Endodermal cell (in vitro differentiated cells): ENCODE results near the gene XPO4. TPM values are rescaled to one million over a fixed set of nuclear protein-coding genes. Genes with fewer than 3 reads are reported as not detected.

Experiments
- DNase-seq: peaks from one replicate; pipeline ENCODE4 v3.0.0-alpha.2; 2017
- H3K27ac ChIP-seq: 2 replicates; pipeline ENCODE4 v1.5.1; 2013; ENCODE audit warnings: mild to moderate bottlenecking, low read depth, low read length, moderate library complexity
- H3K27me3 ChIP-seq: 2 replicates; pipeline ENCODE4 v1.6.1; 2013; ENCODE audit warnings: mild to moderate bottlenecking, low read length, moderate library complexity; ENCODE audit not compliant: insufficient read depth, control insufficient read depth, poor library complexity, severe bottlenecking
- H3K36me3 ChIP-seq: 2 replicates; pipeline ENCODE4 v1.7.0; 2013; ENCODE audit warnings: mild to moderate bottlenecking, low read length, moderate library complexity; ENCODE audit not compliant: control insufficient read depth, insufficient read depth
- H3K4me1 ChIP-seq: one replicate; pipeline ENCODE4 v1.7.0; 2013; ENCODE audit warnings: low read length; ENCODE audit not compliant: control insufficient read depth, insufficient read depth
- H3K4me3 ChIP-seq: 2 replicates; pipeline ENCODE4 v1.5.1; 2013; ENCODE audit warnings: mild to moderate bottlenecking, low read length, moderate library complexity
- H3K9ac ChIP-seq: 2 replicates; pipeline ENCODE4 v1.6.1; 2013; ENCODE audit warnings: mild to moderate bottlenecking, low read length, moderate library complexity; ENCODE audit not compliant: poor library complexity, severe bottlenecking; ENCODE audit errors: extremely low read depth
- H3K9me3 ChIP-seq: 2 replicates; pipeline ENCODE4 v1.6.1; 2013; ENCODE audit warnings: mild to moderate bottlenecking, low read length, moderate library complexity; ENCODE audit not compliant: control insufficient read depth
- H3K27ac Mint-ChIP-seq: 2 replicates; pipeline ENCODE4 v1.8.0; 2020; ENCODE audit warnings: mixed read lengths
- H3K27me3 Mint-ChIP-seq: 2 replicates; pipeline ENCODE4 v1.8.0; 2021; ENCODE audit warnings: mild to moderate bottlenecking, mixed read lengths; ENCODE audit not compliant: insufficient read depth
- H3K36me3 Mint-ChIP-seq: 2 replicates; pipeline ENCODE4 v1.8.0; 2020; ENCODE audit warnings: low read depth, mixed read lengths
- H3K4me1 Mint-ChIP-seq: 2 replicates; pipeline ENCODE4 v1.8.0; 2020; ENCODE audit warnings: mixed read lengths
- H3K4me3 Mint-ChIP-seq: 2 replicates; pipeline ENCODE4 v1.8.0; 2020; ENCODE audit warnings: mild to moderate bottlenecking, moderate library complexity, mixed read lengths
- H3K9me3 Mint-ChIP-seq: 2 replicates; pipeline ENCODE4 v1.8.0; 2020; ENCODE audit warnings: mild to moderate bottlenecking, mixed read lengths
- WGBS, 2 experiments: methylation state at CpG; one replicate each; pipeline versions ENCODE4 v1.1.5 to v1.1.7; 2013; ENCODE audit warnings: missing lambda C conversion rate in 2 of 2, mixed read lengths in 1 of 2; ENCODE audit not compliant: insufficient coverage in 1 of 2, insufficient read length in 1 of 2; 5-methylcytosine and 5-hydroxymethylcytosine counted together
- total RNA-seq, 2 donors: library from RNA; stranded (reverse); fragmentation: NEBNext Ultra II Directional in 1 of 2; extraction: Animal tissue kit (Norgen Biotek cat#: 25700) in 1 of 2; gene quantifications; 2 replicates in 1 of 2; 3 replicates in 1 of 2; pipeline ENCODE4 v1.2.1, GENCODE V29; 2021
- TF ChIP-seq, protein P1 (sequence below): fragments of 200-600 bp; sonication (generic); conservative IDR thresholded peaks from 2 replicates; pipeline ENCODE4 v1.5.0; 2021; ENCODE audit warnings: antibody characterized with exemption, mild to moderate bottlenecking

XPO4 gene
- total RNA-seq, 2 donors from 2014 or later: 28.8 to 32.0 TPM

DNA sequence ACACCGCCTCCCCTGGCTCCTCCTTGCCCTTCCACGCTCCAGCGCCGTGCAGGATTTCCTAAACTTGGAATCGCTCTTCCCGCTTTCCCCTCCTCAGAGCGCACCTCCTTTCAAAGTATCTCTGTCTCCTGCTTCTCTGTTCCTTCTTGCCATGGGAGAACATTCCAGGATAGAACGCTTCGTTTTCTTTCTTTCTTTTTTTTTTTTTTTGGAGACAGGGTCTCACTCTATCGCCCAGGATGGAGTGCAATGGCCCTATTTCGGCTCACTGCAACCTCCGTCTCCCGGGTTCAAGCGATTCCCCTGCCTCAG, 574 bp upstream of the XPO4 start:
- no peaks in the 10 kb centered on the region for H3K4me1 ChIP-seq
- H3K4me3 Mint-ChIP-seq: peak overlapping the region; percentile 94
- peak overlapping the region; percentile 88 for H3K4me3 ChIP-seq
- peaks cover 16% of the 10 kb centered on the region for H3K36me3 ChIP-seq
- H3K9me3 ChIP-seq: no peaks in the 10 kb centered on the region
- WGBS, 2 experiments: 34 to 36% methylated on average over 14 of the region's 14 CpGs
- H3K9me3 Mint-ChIP-seq: no peaks in the 10 kb centered on the region
- H3K27ac ChIP-seq: peak overlapping the region; percentile 87
- peak overlapping the region; percentile 94 for H3K27ac Mint-ChIP-seq
- H3K9ac ChIP-seq: peak overlapping the region; percentile 93
- H3K27me3 ChIP-seq: no peaks in the 10 kb centered on the region
- peaks cover 3% of the 10 kb centered on the region for H3K27me3 Mint-ChIP-seq
- TF ChIP-seq, protein P1, sequence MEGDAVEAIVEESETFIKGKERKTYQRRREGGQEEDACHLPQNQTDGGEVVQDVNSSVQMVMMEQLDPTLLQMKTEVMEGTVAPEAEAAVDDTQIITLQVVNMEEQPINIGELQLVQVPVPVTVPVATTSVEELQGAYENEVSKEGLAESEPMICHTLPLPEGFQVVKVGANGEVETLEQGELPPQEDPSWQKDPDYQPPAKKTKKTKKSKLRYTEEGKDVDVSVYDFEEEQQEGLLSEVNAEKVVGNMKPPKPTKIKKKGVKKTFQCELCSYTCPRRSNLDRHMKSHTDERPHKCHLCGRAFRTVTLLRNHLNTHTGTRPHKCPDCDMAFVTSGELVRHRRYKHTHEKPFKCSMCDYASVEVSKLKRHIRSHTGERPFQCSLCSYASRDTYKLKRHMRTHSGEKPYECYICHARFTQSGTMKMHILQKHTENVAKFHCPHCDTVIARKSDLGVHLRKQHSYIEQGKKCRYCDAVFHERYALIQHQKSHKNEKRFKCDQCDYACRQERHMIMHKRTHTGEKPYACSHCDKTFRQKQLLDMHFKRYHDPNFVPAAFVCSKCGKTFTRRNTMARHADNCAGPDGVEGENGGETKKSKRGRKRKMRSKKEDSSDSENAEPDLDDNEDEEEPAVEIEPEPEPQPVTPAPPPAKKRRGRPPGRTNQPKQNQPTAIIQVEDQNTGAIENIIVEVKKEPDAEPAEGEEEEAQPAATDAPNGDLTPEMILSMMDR: no peak
- H3K36me3 Mint-ChIP-seq: peaks cover 18% of the 10 kb centered on the region
- H3K4me1 Mint-ChIP-seq: peaks cover 13% of the 10 kb centered on the region
- DNase-seq: no peak

DNA sequence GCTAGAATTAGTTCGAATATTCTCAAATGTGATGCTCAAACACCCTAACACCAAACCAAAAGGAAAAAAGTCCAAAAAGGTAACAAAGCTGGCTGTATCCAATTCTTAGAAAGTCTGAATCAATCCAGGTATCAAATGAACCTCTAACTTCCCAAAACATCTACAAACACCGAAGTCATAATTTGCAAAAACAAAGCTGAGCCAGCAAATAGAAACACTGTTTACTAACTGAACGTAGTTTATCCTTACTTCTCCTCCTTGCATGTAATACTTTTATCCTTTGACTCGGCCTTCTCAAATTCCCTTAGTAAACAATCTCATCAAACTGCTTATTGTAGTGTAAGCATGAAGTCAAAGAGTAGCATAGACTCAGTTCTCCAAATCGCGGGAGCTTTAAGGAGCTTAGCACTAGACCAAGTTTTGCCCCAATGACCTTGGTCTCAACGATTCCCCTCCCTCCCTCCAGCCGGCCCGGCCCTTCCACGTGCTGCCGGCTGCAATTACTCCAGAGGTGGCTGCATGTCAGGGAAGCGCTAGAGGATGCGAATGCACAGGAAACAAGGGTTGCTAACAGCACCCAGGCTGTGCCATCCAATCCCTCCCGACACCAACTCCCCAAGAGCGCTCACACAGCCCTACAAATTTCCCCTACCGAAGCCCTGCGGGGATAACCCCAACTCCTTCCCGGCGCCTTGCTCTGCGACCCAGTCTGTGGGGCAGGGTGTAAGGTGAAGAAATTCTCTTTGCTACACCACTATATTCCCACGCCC, 693 bp downstream of the XPO4 start:
- TF ChIP-seq, protein P1: no peak
- Mint-ChIP-seq H3K27ac (peak overlapping the region; percentile 98), H3K27me3 (no peaks in the 10 kb centered on the region), H3K9me3 (no peaks in the 10 kb centered on the region), H3K36me3 (peaks cover 18% of the 10 kb centered on the region), H3K4me1 (peaks cover 13% of the 10 kb centered on the region), H3K4me3 (peak overlapping the region; percentile 94)
- 5 to 10% methylated on average over 5 to 19 of the region's 21 CpGs for WGBS, 2 experiments
- peak overlapping the region; percentile 88 for H3K4me3 ChIP-seq
- DNase-seq: peak; percentile 80
- no peaks in the 10 kb centered on the region for H3K4me1 ChIP-seq
- peak overlapping the region; percentile 87 for H3K27ac ChIP-seq
- H3K36me3 ChIP-seq: peaks cover 16% of the 10 kb centered on the region
- H3K9me3 ChIP-seq: no peaks in the 10 kb centered on the region
- H3K27me3 ChIP-seq: no peaks in the 10 kb centered on the region
- H3K9ac ChIP-seq: peak overlapping the region; percentile 93

DNA sequence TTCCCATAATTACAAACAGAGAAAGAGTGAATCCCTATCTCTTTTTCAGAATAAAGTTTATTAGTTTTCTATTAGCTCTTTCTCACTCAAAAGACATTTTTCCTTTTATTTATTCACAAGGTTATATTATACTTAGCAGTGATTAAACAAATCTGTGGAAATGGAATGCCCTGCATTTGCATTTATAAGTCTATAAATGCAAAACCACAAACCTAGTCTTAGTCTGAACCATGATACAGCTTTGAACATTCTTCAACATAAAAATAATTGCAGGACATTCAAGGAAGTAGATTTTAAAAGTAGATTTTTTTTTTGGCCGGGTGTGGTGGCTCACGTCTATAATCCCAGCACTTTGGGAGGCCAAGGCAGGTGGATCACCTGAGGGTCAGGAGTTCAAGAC, 8.3 kb downstream of the XPO4 start:
- no peak for DNase-seq
- Histone ChIP-seq H3K9me3 (no peaks in the 10 kb centered on the region), H3K9ac (no peak overlapping the region), H3K36me3 (peaks cover 18% of the 10 kb centered on the region), H3K4me1 (no peaks in the 10 kb centered on the region), H3K27me3 (no peaks in the 10 kb centered on the region), H3K27ac (no peak overlapping the region), H3K4me3 (no peak overlapping the region)
- TF ChIP-seq, protein P1: no peak
- 80 to 95% methylated on average over 1 to 2 of the region's 2 CpGs for WGBS, 2 experiments
- peaks cover 18% of the 10 kb centered on the region for H3K36me3 Mint-ChIP-seq
- no peaks in the 10 kb centered on the region for H3K27me3 Mint-ChIP-seq
- H3K9me3 Mint-ChIP-seq: no peaks in the 10 kb centered on the region
- H3K4me3 Mint-ChIP-seq: no peak overlapping the region
- no peaks in the 10 kb centered on the region for H3K4me1 Mint-ChIP-seq
- no peak overlapping the region for H3K27ac Mint-ChIP-seq
